SKM-1 treated with dmso at 0.1 percent for 144 hours (cell line): ENCODE results near the gene MIEF1.

Experiments
- DNase-seq: peaks from one replicate; lab custom pipeline; 2025; ENCODE audit not compliant: unreplicated experiment; lab: John Stamatoyannopoulos, UW

Gene MIEF1

DNA sequence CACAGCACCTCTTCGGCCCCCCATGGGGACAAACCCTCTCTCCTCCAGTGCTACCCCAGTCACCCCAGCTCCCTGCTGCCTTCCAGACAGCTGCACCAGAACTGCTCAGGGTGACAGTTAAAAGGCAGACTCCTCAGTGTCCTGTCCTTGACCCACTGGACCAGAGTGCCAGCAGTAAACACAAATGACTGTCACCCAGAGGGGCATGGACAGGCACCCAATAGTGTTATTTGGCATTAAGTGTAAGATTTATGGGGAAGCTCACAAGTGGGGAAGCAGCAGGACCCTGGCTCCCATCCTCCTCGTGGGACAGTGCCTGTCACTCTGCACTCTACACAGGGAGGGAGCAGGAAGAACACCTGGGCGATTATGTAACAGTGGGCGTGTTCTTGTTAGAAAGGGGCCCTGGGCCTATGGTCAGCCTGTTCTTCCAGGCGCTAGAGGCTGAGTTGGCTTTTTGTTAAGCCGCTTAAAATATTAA lies 25.4 kb downstream of the MIEF1 start:
- no peak for DNase-seq

DNA sequence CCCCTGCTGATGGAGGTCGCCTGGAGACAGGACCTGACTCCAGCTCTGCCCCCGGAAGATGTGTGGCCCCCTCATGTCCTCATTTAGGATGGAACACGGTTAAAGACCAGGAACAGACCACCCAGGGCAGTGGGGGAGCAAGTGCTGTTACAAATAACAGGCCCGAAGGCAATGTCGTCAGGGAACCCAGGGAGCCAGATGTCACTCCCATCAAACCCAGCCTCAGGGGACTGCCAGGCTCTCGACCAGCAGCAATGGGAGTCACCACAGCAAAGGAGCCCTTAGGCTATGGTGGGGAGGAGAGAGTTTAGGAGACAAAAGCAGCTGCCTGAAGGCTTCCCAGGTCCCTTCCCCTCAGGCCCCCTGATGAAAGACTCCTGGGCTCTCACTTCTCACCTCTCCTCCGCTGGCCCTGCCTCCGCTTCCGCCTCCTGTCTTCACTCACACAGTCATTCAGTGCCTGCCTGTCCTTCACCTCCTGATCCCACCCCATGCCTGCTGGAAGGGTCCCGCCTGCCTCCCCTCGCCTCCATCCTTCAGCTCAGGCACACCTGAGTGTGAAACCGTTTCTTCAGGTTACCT lies 26.1 kb downstream of the MIEF1 start:
- no peak for DNase-seq

DNA sequence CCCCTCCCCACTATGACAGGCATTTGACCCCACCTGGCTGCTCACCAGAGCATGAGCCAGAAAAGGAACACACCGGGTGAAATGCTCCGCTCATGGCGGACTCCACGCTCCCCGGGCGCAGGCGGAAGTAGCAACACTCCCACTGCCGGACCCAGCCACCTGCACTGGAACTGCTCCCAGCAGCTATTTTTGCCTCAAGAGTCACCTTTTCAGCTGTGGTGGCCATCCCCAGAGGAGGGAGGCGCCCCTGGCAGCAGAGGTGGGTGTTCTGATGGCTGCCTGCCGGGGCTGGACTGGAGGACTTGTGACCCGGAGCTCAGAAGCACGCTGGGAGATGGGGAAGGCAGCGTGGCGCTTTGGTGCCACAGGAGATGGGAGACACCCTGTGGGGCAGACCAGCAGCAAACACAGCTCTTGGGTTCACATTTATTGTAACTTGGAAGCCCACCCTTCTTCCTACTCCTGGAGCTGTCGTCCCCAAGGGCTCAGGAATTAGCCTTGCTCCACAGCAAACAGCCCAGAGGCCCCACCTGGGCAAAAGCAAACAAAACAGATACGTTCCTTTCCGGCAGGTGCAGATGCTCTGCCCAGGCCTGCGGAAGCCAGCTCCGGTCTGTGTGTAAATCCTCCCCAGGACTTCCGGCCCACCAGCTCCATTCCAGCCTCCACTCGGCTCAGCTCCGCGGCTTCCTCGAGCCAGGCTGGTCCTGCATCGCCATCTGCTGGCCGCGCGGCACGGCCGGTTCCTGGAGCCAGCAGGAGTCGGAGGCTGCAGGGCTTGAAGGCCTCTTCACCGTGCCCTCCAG lies 26.8 kb downstream of the MIEF1 start:
- peak; percentile 86 for DNase-seq

DNA sequence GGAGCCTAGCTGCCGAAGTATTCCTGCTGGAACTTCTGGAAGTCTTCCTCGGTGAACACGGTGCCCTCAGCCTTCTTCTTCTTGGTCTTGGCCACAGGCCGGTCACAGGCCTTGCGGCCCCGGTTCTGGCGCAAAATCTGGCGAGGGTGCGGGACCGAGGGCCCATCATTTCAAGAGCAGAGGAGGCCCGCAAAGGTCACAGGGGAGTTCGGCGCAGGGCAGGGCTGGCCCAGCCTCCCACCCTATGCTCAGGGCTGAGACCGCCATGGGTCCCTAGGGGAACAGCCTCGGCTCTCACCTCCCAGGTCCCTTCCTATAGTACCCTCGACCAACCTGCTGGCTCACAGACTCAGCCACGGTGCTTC lies 27.4 kb downstream of the MIEF1 start:
- no peak for DNase-seq

DNA sequence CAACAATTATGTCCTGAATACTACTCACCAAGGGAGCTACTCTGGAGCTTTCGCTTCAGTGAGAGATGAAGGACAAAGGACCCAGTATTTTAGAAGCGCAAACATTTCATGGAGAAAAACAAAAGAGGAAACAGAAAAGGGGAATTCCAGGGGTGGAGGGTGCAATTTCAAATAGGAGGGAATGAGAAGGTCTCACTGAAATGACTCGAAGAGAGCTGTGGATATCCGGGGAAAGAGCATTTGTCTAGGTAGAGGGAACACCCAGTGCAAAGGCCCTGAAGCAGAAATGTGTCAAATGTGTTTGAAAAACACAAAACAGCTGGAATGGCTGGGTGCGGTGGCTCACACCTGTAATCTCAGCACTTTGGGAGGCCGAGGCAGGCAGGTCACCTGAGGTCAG lies 28.0 kb downstream of the MIEF1 start:
- no peak for DNase-seq

DNA sequence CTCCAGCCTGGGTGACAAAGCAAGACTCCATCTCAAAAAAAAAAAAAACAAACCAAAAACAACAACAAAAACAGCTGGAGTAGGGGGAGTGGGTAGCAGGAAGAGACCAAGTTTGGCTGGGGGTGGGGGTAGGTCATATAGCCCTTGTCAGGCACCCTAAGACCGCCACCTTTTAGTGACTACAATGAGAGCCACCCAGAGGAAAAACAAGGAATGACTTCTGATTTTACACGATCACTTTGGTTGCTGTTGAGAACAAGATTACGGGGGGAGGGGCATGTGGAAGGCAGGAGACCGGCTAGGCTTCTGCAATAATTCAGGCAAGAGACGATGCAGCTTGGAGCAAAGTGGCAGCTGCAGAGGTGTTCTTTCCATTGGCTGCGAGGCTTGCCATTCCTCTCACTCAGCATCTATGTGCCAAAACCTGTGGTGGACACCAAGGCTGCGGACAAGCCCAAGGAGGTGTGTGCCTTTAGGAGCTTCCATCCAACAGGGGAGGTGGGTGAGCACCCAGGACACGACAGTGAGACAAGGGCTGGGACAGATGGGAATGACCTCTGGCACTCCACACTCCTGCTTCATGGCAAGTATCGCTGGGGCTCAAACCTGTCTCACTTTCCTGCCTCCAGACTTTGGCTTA lies 28.7 kb downstream of the MIEF1 start:
- peak; percentile 60 for DNase-seq

DNA sequence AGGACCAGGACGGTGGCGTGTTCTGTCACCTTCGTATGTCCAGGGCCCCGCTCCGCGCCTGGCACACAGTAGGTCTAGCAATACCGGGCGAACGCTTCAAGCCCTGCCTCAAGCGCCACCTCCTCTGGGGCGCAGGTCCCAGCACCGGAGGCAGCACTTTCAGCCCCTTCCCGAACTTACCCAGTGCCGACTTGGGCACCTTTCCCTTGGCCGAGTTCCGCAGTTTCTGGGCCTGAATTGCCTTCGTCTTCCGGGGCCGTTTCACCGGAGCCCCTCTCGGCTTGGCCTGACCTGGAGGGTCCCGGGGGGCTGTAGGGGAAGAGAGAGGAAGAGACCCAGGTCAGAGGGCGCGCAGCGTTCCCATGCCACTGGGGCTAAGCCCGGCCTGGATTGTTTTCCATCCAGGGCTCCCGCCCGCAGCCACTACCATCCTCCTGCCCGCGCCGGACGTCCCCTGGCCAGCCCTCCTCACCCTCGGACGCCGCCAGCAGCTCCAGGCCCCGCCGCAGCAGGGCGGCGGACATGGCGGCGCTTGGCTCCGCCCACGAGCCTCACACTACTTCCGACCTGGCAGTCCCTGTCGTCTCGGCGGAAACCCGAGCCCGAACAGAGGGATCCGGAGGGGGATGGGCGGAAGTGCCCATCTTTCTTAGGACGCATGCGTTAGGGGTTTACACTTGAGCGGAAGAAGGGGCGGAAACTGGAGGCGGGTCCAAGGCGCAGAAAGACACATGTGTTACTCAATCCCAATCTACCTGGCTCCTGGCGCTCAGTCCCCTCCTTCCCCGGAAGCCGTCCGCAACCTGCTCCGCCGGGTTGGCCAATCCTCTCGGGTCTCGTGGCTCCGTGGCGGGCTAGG lies 30.4 kb downstream of the MIEF1 start, which contains the start of gene RPS19BP1:
Gene RPS19BP1 (minus strand): TSS at position 534 of the 859 bp plus-strand sequence. CDS start 10 bp downstream, at position 524.
- peak; percentile 99 for DNase-seq

DNA sequence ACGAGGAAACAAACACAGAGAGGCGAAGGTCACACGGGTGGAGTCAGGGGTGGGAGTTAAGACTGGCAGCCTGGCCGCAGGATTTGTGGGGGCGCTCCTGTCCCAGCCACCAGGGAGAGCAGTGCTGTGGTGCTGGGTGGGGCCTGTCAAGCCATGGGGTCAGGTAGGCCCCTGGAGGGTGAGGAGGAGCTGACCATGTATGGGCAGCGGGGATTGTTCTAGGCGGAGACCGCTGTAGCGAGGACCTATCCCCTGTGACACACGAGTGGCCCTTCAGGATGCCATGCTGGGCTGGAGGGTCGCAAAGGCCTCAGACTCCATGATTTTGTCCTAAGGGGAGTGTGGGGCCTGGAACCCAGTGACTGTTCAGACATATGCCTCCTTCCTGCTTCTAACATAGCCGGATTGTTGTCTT lies 32.0 kb downstream of the MIEF1 start:
- no peak for DNase-seq

DNA sequence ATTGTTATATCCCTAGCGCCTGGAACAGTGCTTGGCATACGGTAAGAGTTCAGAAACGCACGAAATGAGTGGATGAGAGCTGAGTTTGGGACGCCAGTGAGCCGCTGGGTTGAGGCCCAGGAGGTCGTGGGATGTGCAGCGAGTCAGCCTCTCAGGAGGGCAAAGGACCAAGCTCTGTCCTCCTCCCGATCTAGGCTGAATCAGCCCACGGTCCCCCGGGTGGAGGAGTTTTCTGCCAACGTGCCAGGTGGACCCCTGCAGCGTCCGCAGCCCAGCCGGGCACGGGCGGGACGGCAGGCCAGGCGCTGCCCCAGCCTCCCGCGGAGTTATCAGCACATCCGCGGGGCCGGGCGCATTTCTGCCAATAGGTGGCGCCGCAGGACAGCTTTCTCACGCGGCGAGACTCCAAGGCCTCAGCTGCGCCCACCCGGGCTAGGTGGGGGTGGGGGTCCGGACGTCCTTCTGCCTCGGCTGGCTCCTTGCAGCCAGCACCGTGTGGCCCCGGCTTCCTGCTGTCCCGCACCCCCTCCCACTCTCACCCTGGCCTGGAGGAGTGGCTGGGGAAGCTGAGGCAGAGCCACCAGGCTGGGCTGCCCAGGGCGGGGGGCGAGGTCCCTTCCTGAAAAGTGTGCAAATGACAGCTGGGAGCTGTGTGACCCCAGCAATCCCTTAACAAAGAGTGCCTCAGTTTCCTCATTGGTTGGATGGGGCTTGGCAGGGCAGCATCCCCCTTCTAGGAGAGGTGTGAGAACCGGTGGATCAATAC lies 32.7 kb downstream of the MIEF1 start:
- peak; percentile 35 for DNase-seq

DNA sequence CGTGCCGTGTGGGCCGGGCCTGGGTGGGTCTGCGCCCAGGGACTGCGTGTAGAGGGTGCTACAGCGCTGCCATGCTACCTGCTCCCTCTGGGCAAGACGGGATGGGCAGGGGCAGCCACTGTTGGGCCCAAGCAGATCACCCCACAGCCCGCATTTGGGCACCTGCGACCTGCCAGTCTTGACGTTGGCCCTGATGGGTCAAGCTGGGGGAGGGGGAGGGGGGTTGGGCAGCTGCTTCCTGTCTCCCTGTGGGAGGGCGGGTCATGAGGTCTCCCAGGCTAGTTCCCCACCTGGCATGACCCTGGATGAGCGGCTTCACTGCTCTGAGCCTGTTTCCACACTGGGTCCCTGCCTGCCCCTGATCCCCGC lies 33.3 kb downstream of the MIEF1 start:
- no peak for DNase-seq

DNA sequence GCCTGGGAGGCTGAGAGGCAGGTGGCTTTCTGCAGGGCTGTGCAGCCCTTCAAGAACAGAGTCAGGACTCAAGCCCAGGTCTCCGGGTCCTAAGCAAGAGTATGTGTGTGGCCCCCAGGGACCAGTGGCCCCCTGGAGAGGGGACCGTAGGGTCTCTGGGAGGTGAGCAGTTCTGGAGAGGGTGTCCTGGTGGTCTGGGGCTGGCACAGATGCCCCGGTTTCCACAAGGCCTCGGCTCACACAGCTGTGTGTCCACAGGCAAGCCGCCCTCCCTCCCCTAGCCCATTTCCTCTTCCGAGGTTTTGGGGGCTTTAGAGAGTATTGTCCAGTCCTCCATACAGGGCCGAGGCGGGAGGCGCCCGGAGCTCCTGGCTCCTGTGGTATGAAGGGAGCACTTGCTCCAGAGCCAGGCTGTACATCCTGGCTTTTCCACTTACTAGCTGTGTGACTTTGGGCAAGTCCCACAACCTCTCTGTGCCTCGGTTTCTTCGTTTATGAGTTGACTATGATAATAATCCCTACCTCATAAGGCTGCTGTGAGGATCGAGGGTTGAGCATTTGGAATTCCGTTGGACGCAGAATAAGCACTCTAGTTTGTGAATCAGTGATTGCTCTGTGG lies 33.9 kb downstream of the MIEF1 start:
- no peak for DNase-seq

DNA sequence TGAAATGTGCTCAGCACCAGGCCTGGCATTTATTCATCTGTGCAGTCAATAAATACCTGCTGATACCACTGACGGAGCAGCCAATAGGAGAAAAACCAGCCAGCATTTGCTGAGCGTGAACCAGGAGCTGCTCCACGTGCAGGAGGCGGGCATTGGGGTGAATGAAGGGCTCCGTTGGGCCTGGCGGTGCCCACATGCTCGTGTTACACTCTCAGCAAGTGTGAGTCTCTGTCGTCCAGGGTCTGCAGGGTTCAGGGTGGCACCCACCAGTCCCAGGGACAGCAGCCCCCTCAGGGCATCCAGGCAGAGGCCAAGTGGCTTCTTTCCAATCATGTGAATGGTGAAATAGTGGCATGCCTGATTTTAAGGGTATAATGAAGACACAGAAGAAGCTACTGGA lies 34.6 kb downstream of the MIEF1 start:
- DNase-seq = no peak

DNA sequence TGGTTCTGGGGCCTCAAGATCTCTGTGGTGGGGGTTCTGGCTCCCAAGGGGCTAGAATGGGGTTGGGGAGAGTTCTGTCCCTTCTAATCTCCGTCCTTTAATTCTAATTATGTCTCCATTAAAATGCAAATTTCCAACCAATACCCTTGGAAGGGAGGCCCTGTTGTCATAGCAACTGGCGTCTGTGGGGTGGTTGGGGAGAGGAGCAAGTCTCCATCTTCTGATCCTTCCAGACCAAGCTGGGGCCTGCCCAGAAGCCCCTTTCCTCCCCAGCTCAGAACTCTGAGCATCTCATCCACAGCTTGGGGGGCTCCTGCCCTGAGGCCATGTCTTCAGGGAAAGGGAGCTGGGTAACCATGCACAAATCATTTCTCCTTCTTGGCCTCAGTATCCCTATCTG lies 35.9 kb downstream of the MIEF1 start:
- no peak for DNase-seq

DNA sequence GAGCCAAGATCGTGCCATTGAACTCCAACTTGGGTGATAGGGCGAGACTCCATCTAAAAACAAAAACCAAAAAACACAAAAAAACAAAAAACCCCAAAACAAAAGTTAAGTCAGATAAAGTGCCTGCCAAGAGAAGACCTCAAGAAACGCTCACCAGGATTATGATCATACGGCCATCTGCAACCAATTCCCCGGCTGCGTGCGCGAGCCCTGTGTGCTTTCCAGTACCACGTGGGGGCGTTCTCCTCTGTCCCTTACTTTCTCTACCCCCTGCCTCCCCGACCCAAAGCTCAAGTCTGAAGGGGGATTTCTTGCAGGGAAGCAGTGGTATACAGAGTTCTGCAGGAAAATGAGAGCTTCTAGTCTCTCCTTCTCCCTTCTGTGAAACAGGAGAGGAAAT lies 41.0 kb downstream of the MIEF1 start:
- DNase-seq = peak; percentile 8

DNA sequence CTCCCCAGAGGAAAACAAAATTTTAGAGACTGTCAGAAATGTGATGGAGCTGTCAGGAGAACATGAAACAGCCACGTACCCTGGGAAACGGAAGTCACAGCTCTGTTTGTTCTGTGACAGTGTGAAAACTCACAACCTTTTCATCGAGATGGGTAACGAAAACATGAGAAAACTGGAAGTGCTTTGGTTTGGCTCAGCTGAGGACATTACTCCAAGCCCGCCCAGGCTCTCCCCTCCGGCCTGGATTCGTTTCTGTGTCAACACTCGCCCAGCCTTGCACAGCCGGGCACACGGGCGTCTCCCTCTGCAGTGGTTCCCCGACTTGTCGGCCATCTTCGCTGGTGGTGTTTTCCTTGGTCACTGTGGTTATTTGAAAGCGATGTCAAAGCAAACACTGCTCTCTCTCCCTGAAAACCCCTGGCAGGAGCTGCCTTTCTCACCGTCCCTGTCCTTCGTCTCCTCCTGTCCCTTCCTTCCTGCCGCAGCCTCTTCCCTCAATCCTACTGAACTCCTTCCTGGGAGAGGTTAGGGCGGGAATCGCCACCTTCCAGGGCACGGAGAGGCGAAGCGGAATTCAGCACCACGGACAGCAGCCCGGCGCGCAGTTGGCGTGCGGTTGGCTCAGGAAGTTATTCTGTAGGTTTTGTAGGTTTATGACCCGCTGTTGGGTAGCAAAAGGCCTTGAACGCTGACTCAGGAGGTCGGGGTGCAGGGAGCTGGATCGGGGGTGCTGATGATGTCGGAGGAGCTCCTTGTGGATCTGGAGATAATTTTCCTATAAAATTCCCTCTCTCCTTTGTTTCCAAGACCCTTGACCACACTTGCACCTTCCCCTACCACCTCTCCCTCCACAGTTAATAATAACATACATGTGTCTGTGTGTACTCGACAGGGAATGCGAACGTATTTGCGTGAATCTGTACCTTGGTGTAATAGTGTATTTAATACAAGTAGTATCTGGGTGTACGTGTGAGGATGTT lies 43.6 kb downstream of the MIEF1 start:
- DNase-seq = no peak

DNA sequence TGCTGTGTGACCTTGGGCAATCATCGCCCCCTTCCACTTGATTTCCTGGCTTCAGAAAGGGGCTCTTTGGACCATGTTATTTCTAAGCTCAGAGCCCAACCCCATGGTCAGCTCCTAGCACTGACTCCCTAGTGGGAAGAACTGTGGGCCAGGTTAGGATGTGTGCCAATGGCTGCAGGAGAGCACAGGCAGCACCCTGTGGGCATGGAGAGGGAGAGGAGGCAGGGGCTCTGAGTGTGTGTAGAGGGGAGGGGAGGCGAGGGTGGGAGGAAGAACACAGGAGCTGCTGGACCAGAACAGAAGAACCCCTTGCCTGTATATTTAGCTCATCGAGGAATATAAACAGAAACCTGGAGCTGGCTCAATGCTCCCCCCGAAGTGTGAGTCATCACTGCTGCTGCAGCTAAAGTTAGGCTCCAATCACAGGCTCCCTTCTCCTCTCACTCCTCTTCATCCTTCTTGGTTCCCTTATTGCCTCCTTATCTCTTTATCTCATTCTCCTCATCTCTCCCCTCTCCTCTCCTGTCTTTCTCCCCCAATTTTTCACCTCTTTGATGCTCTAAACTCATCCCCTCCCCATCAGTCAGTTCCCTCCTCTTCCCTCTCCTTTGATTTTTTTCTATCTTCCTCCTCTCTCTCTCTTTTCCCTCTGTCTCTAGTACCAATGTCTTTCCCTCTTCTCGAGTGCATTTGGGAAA lies 44.9 kb downstream of the MIEF1 start:
- no peak for DNase-seq

DNA sequence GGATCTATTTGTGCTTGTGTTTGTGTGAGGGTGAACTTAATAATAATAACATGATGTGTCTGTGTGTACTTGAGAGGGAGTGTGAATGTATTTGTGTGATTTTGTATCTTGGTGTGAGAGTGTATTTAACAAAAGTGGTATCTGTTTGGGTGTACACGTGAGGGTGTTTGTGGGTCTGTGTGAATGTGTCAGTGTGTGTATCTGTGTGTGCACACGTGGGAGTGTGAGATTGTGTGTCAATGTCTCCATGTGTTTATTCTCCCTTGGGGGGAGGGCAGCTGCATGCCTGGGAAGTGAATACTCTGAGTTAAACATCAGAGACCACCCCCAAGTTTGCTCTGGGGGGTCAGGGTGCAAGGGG lies 45.5 kb downstream of the MIEF1 start:
- DNase-seq = no peak

DNA sequence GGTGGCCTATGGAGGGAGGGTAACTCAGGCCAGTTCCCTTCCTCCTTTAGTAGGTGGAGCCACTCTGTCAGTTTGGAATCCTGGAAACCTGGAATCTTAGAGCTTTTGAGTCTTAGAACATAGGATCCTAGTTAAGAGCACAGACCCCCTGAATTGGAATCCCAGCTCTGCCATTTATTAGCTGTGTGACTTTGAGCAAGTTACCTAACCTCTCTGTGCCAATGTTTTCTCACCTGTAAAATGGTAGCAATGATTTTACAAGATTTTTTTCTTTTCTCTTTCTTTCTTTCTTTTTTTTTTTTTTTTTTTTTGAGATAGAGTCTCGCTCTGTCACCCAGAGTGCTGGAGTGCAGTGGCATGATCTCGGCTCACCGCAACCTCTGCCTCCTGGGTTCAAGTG lies 51.3 kb downstream of the MIEF1 start:
- no peak for DNase-seq
